Esophagus (tissue), 2 donors: ENCODE measurements around the gene TMEM181. TPM values are rescaled to one million over a fixed set of nuclear protein-coding genes. Genes with fewer than 3 reads are reported as not detected.
"Not testable (repeated sequence)": the region's sequence is repeated elsewhere in the genome, so short reads cannot be mapped to it uniquely, and the experiment has no call there.

Source experiments
- H3K27ac ChIP-seq, 2 donors: one replicate each; pipeline ENCODE4 v1.5.1; 2013; ENCODE audit warnings: low read depth in 2 of 2, mild to moderate bottlenecking in 2 of 2, inconsistent platforms in 1 of 2, low read length in 1 of 2, moderate library complexity in 1 of 2
- H3K27me3 ChIP-seq, 2 donors: one replicate each; pipeline ENCODE4 v1.6.1; 2013; ENCODE audit warnings: low read length in 2 of 2, control low read depth in 1 of 2, mild to moderate bottlenecking in 1 of 2; ENCODE audit not compliant: insufficient read depth in 2 of 2, control insufficient read depth in 1 of 2
- H3K36me3 ChIP-seq, 2 donors: one replicate each; pipeline ENCODE4 v1.6.1; 2013; ENCODE audit warnings: low read length in 1 of 2; ENCODE audit not compliant: control insufficient read depth in 2 of 2, insufficient read depth in 2 of 2
- H3K4me1 ChIP-seq, 2 donors: one replicate each; pipeline ENCODE4 v1.6.1; 2013; ENCODE audit warnings: low read length in 1 of 2; ENCODE audit not compliant: control insufficient read depth in 2 of 2, insufficient read depth in 2 of 2
- H3K4me3 ChIP-seq, 2 donors: one replicate each; pipeline ENCODE4 v1.5.1; 2013; ENCODE audit warnings: low read length in 2 of 2, mild to moderate bottlenecking in 2 of 2, low read depth in 1 of 2, moderate library complexity in 1 of 2
- H3K9me3 ChIP-seq, 2 donors: one replicate each; pipeline ENCODE4 v1.6.1; 2013; ENCODE audit warnings: mild to moderate bottlenecking in 2 of 2, low read depth in 1 of 2, low read length in 1 of 2, moderate library complexity in 1 of 2; ENCODE audit not compliant: control insufficient read depth in 2 of 2, insufficient read depth in 1 of 2
- WGBS, 2 donors: extraction: QIAGEN DNeasy Blood & Tissue Kit; methylation state at CpG; one replicate each; pipeline ENCODE4 v1.1.7; 2013; 5-methylcytosine and 5-hydroxymethylcytosine counted together
- polyA plus RNA-seq, 2 donors: library from polyadenylated mRNA; stranded (reverse); fragments of 200-250 nt; gene quantifications; one replicate each; pipeline ENCODE4 v1.2.3, GENCODE V29; 2013
- donor health status: healthy with polysubstance abuse.
- donor health status: Bipolar disorder and iron deficiency.

Gene TMEM181
- polyA plus RNA-seq, 2 donors, result 7.9 to 9.3 TPM

GRCh38 chr6:158651981-158652737 lies 92.3 kb downstream of the TMEM181 start:
- H3K36me3 ChIP-seq, H3K27me3 ChIP-seq, H3K4me3 ChIP-seq, H3K9me3 ChIP-seq, H3K4me1 ChIP-seq: not testable (repeated sequence)
- H3K27ac ChIP-seq, result peak overlapping the region in 1 of 2 donors; percentile 19
- WGBS, 2 donors, result 84 to 91% methylated on average over 17 of the region's 17 CpGs

GRCh38 chr6:158653577-158654354 lies 93.9 kb downstream of the TMEM181 start:
- no peak overlapping the region for H3K4me3 ChIP-seq
- no peaks in the 10 kb centered on the region for H3K27me3 ChIP-seq
- H3K9me3 ChIP-seq, result no peaks in the 10 kb centered on the region
- peak overlapping the region; percentile 73 to 79 for H3K27ac ChIP-seq
- 62 to 76% methylated on average over 15 of the region's 15 CpGs for WGBS, 2 donors
- peaks cover 0 to 4% of the 10 kb centered on the region in 2 donors for H3K4me1 ChIP-seq
- H3K36me3 ChIP-seq, result no peaks in the 10 kb centered on the region

GRCh38 chr6:158654498-158654897 lies 94.6 kb downstream of the TMEM181 start:
- peaks cover 0 to 4% of the 10 kb centered on the region in 2 donors for H3K4me1 ChIP-seq
- no peaks in the 10 kb centered on the region for H3K9me3 ChIP-seq
- no peak overlapping the region for H3K4me3 ChIP-seq
- H3K36me3 ChIP-seq, result no peaks in the 10 kb centered on the region
- 53 to 64% methylated on average over 6 of the region's 6 CpGs for WGBS, 2 donors
- no peaks in the 10 kb centered on the region for H3K27me3 ChIP-seq
- H3K27ac ChIP-seq, result peak overlapping the region; percentile 73 to 79

GRCh38 chr6:158654960-158655489 lies 95.1 kb downstream of the TMEM181 start:
- WGBS, 2 donors, result 74 to 76% methylated on average over 10 of the region's 10 CpGs
- Histone ChIP-seq H3K4me3 (no peak overlapping the region), H3K36me3 (no peaks in the 10 kb centered on the region)

GRCh38 chr6:158655569-158656450 lies 95.9 kb downstream of the TMEM181 start:
- 84 to 88% methylated on average over 22 of the region's 22 CpGs for WGBS, 2 donors
- H3K27me3 ChIP-seq, result no peaks in the 10 kb centered on the region
- no peak overlapping the region for H3K27ac ChIP-seq
- H3K4me3 ChIP-seq, result no peak overlapping the region
- no peaks in the 10 kb centered on the region for H3K36me3 ChIP-seq
- peaks cover 0 to 4% of the 10 kb centered on the region in 2 donors for H3K4me1 ChIP-seq
- H3K9me3 ChIP-seq, result no peaks in the 10 kb centered on the region

More at GRCh38 chr6:158654960-158655489, 95.1 kb downstream of the TMEM181 start:
- Histone ChIP-seq H3K9me3 (no peaks in the 10 kb centered on the region), H3K27ac (peak overlapping the region; percentile 73 to 79), H3K4me1 (peaks cover 0 to 4% of the 10 kb centered on the region in 2 donors), H3K27me3 (no peaks in the 10 kb centered on the region)

GRCh38 chr6:158656986-158657385 lies 97.1 kb downstream of the TMEM181 start:
- not testable (repeated sequence) for H3K4me1 ChIP-seq, H3K4me3 ChIP-seq, H3K36me3 ChIP-seq, H3K27ac ChIP-seq, H3K9me3 ChIP-seq, H3K27me3 ChIP-seq
- 64 to 68% methylated on average over 9 of the region's 9 CpGs for WGBS, 2 donors

- H3K9me3 ChIP-seq, result no peaks in the 10 kb centered on the region
- H3K27me3 ChIP-seq, result no peaks in the 10 kb centered on the region
- peak overlapping the region; percentile 67 to 72 for H3K27ac ChIP-seq
- whole genome bisulfite sequencing, 2 donors, result 28 to 31% methylated on average over 10 of the region's 10 CpGs
- peaks cover 0 to 5% of the 10 kb centered on the region in 2 donors for H3K4me1 ChIP-seq
- H3K4me3 ChIP-seq, result no peak overlapping the region
- no peaks in the 10 kb centered on the region for H3K36me3 ChIP-seq
These were observed 100.5 kb downstream of the TMEM181 start for GRCh38 chr6:158660333-158660754.

GRCh38 chr6:158661156-158661685 lies 101.3 kb downstream of the TMEM181 start:
- peak overlapping the region; percentile 67 to 72 for H3K27ac ChIP-seq

GRCh38 chr6:158662607-158662953 lies 102.7 kb downstream of the TMEM181 start:
- H3K36me3 ChIP-seq, result no peaks in the 10 kb centered on the region
- peak overlapping the region in 1 of 2 donors; percentile 54 for H3K4me3 ChIP-seq
- no peaks in the 10 kb centered on the region for H3K27me3 ChIP-seq
- WGBS, 2 donors, result 71 to 72% methylated on average over 3 of the region's 3 CpGs
- H3K27ac ChIP-seq, result peak overlapping the region; percentile 80 to 90
- no peaks in the 10 kb centered on the region for H3K9me3 ChIP-seq
- peaks cover 0 to 5% of the 10 kb centered on the region in 2 donors for H3K4me1 ChIP-seq

More at GRCh38 chr6:158661156-158661685, 101.3 kb downstream of the TMEM181 start:
- Histone ChIP-seq H3K4me3 (no peak overlapping the region), H3K36me3 (no peaks in the 10 kb centered on the region), H3K4me1 (peaks cover 0 to 5% of the 10 kb centered on the region in 2 donors), H3K9me3 (no peaks in the 10 kb centered on the region), H3K27me3 (no peaks in the 10 kb centered on the region)
- WGBS, 2 donors, result 56 to 78% methylated on average over 3 of the region's 3 CpGs
